ACC112 (cell line): Measurements from ENCODE around the gene MC2R.
"Not testable (repeated sequence)": the region's sequence is repeated elsewhere in the genome, so short reads cannot be mapped to it uniquely, and the experiment has no call there.

ENCODE experiments used
- H2AFZ ChIP-seq: fragments of 200-600 bp; sonication (generic); one replicate; pipeline ENCODE4 v1.6.0; 2017; ENCODE audit warnings: antibody characterized with exemption, low read length; ENCODE audit not compliant: unreplicated experiment
- H3K27ac ChIP-seq: fragments of 200-600 bp; sonication (generic); 2 replicates; pipeline ENCODE4 v1.5.1; 2014; ENCODE audit warnings: low read depth, mild to moderate bottlenecking, antibody characterized with exemption, low read length, moderate library complexity
- H3K27me3 ChIP-seq: fragments of 200-600 bp; sonication (generic); 2 replicates; pipeline ENCODE4 v1.6.1; 2014; ENCODE audit warnings: mild to moderate bottlenecking, antibody characterized with exemption, low read length, moderate library complexity, mixed read lengths; ENCODE audit not compliant: insufficient read depth
- H3K36me3 ChIP-seq: fragments of 200-600 bp; sonication (generic); 2 replicates; pipeline ENCODE4 v1.6.1; 2016; ENCODE audit warnings: mild to moderate bottlenecking, antibody characterized with exemption, low read length, moderate library complexity, mixed read lengths; ENCODE audit not compliant: insufficient read depth
- H3K4me1 ChIP-seq: fragments of 200-600 bp; sonication (generic); one replicate; pipeline ENCODE4 v1.6.1; 2016; ENCODE audit warnings: low read length, mixed read lengths; ENCODE audit not compliant: insufficient read depth, unreplicated experiment, control insufficient read depth
- H3K4me3 ChIP-seq: fragments of 200-600 bp; sonication (generic); 2 replicates; pipeline ENCODE4 v1.5.1; 2014; ENCODE audit warnings: mild to moderate bottlenecking, low read depth, low read length
- H3K79me2 ChIP-seq: fragments of 200-600 bp; sonication (generic); one replicate; pipeline ENCODE4 v1.6.0; 2016; ENCODE audit warnings: low read length; ENCODE audit not compliant: control insufficient read depth, unreplicated experiment, insufficient read depth

The MC2R gene

GRCh38 chr18:13874558-13874957 lies 40.8 kb downstream of the MC2R start:
- Histone ChIP-seq H2AFZ (no peak overlapping the region), H3K79me2 (no peaks in the 10 kb centered on the region), H3K4me1 (no peaks in the 10 kb centered on the region), H3K27me3 (peaks cover 66% of the 10 kb centered on the region), H3K4me3 (no peak overlapping the region), H3K36me3 (no peaks in the 10 kb centered on the region), H3K27ac (no peak overlapping the region)

- Histone ChIP-seq H2AFZ (no peak overlapping the region), H3K4me3 (no peak overlapping the region), H3K27ac (no peak overlapping the region), H3K27me3 (peaks cover 79% of the 10 kb centered on the region), H3K36me3 (no peaks in the 10 kb centered on the region), H3K4me1 (no peaks in the 10 kb centered on the region), H3K79me2 (no peaks in the 10 kb centered on the region)
These were observed 42.4 kb downstream of the MC2R start for GRCh38 chr18:13872932-13873331.

GRCh38 chr18:13872373-13872772 lies 43.0 kb downstream of the MC2R start:
- Histone ChIP-seq H3K27me3 (peaks cover 80% of the 10 kb centered on the region), H2AFZ (no peak overlapping the region), H3K36me3 (no peaks in the 10 kb centered on the region)

GRCh38 chr18:13871701-13872100 lies 43.6 kb downstream of the MC2R start:
- peaks cover 81% of the 10 kb centered on the region for H3K27me3 ChIP-seq
- no peak overlapping the region for H3K27ac ChIP-seq
- H2AFZ ChIP-seq, result no peak overlapping the region
- no peaks in the 10 kb centered on the region for H3K79me2 ChIP-seq
- H3K36me3 ChIP-seq, result no peaks in the 10 kb centered on the region
- no peak overlapping the region for H3K4me3 ChIP-seq
- H3K4me1 ChIP-seq, result no peaks in the 10 kb centered on the region

More at GRCh38 chr18:13872373-13872772, 43.0 kb downstream of the MC2R start:
- Histone ChIP-seq H3K4me3 (no peak overlapping the region), H3K27ac (no peak overlapping the region), H3K79me2 (no peaks in the 10 kb centered on the region), H3K4me1 (no peaks in the 10 kb centered on the region)

GRCh38 chr18:13868501-13869271 lies 46.6 kb downstream of the MC2R start:
- Histone ChIP-seq H3K27me3 (peaks cover 70% of the 10 kb centered on the region), H3K79me2 (no peaks in the 10 kb centered on the region), H3K36me3 (no peaks in the 10 kb centered on the region), H3K4me3 (no peak overlapping the region), H3K4me1 (no peaks in the 10 kb centered on the region), H2AFZ (no peak overlapping the region), H3K27ac (no peak overlapping the region)

GRCh38 chr18:13862898-13863297 lies 52.4 kb downstream of the MC2R start:
- H3K4me1 ChIP-seq, H3K4me3 ChIP-seq, H2AFZ ChIP-seq, H3K27ac ChIP-seq, H3K79me2 ChIP-seq, H3K36me3 ChIP-seq: not testable (repeated sequence)
- H3K27me3 ChIP-seq, result peaks cover 14% of the 10 kb centered on the region

- H3K4me1 ChIP-seq, result no peaks in the 10 kb centered on the region
- no peak overlapping the region for H2AFZ ChIP-seq
- no peak overlapping the region for H3K4me3 ChIP-seq
- H3K27me3 ChIP-seq, result no peaks in the 10 kb centered on the region
- H3K27ac ChIP-seq, result no peak overlapping the region
- no peaks in the 10 kb centered on the region for H3K79me2 ChIP-seq
- H3K36me3 ChIP-seq, result no peaks in the 10 kb centered on the region
These were observed 65.5 kb downstream of the MC2R start for GRCh38 chr18:13849791-13850190.

- Histone ChIP-seq H3K4me3 (no peak overlapping the region), H3K27me3 (peaks cover 18% of the 10 kb centered on the region), H3K36me3 (no peaks in the 10 kb centered on the region), H3K79me2 (no peaks in the 10 kb centered on the region), H3K27ac (no peak overlapping the region), H3K4me1 (no peaks in the 10 kb centered on the region), H2AFZ (no peak overlapping the region)
These were observed 78.8 kb downstream of the MC2R start for GRCh38 chr18:13836559-13836958.

- H3K27ac ChIP-seq, result no peak overlapping the region
- no peaks in the 10 kb centered on the region for H3K36me3 ChIP-seq
- peaks cover 30% of the 10 kb centered on the region for H3K27me3 ChIP-seq
- no peaks in the 10 kb centered on the region for H3K4me1 ChIP-seq
- H3K4me3 ChIP-seq, result no peak overlapping the region
- H3K79me2 ChIP-seq, result no peaks in the 10 kb centered on the region
- no peak overlapping the region for H2AFZ ChIP-seq
These were observed 80.1 kb downstream of the MC2R start for GRCh38 chr18:13835202-13835601.

- Histone ChIP-seq H3K27me3 (peaks cover 31% of the 10 kb centered on the region), H3K36me3 (no peaks in the 10 kb centered on the region), H3K4me3 (no peak overlapping the region), H3K79me2 (no peaks in the 10 kb centered on the region), H3K27ac (no peak overlapping the region), H3K4me1 (no peaks in the 10 kb centered on the region), H2AFZ (no peak overlapping the region)
These were observed 80.8 kb downstream of the MC2R start for GRCh38 chr18:13834496-13835015.
